HepG2 (cell line): Measurements from ENCODE around the gene DNAH8. TPM values are rescaled to one million over a fixed set of nuclear protein-coding genes. Genes with fewer than 3 reads are reported as not detected.

Experiments used
- ATAC-seq: fragments of 200-7000 bp; cut with Tn5 transposase; 3 replicates; pipeline ENCODE4 v1.9.1; 2020; ENCODE audit warnings: mild to moderate bottlenecking, moderate library complexity
- BruUV-seq: library from RNA; stranded (reverse); fragments of 400-500 nt; replicated peaks from 2 replicates; lab custom pipeline; 2021; lab: Mats Ljungman, UMichigan
- CTCF ChIA-PET: fragments of 300-600 bp; formaldehyde crosslinking; extraction: SDS; loops from one replicate; lab custom pipeline; 2021; ENCODE audit warnings: low total read pairs, inconsistent platforms, low intra/inter-chr PET ratio; lab: Yijun Ruan, JAX
- POLR2A ChIA-PET: fragments of 350-600 bp; sonication (Branson Sonifier 250); formaldehyde crosslinking; loops from one replicate; lab custom pipeline; 2020; ENCODE audit warnings: antibody characterized with exemption, inconsistent platforms; lab: Yijun Ruan, JAX
- DNase-seq: peaks from one replicate; pipeline ENCODE4 v3.0.0-alpha.2; 2015; ENCODE audit warnings: low spot score
- FAIRE-seq: peaks from 3 replicates; lab custom pipeline; 2011; peaks lifted over from hg19 to GRCh38; lab: Jason Lieb, UNC
- H2AFZ ChIP-seq: one replicate; pipeline ENCODE4 v1.6.1; 2011; ENCODE audit warnings: low read length, inconsistent platforms
- H3K27ac ChIP-seq: fragments of 300-600 bp; 3 replicates; pipeline ENCODE4 v1.8.0; 2011; ENCODE audit warnings: mixed run types, mild to moderate bottlenecking, mixed read lengths, low read length, inconsistent platforms; ENCODE audit not compliant: insufficient read depth; ENCODE audit errors: extremely low read length
- H3K27me3 ChIP-seq, 2 experiments: fragments of 200-600 bp in 1 of 2; 2 replicates in 1 of 2; 3 replicates in 1 of 2; pipeline versions ENCODE4 v1.6.0 to v1.8.0; 2011; ENCODE audit warnings: low read length in 2 of 2, mild to moderate bottlenecking in 2 of 2, moderate library complexity in 2 of 2, inconsistent platforms in 1 of 2; ENCODE audit not compliant: insufficient read depth in 2 of 2, control insufficient read depth in 1 of 2
- H3K36me3 ChIP-seq, 2 experiments: fragments of 200-600 bp in 1 of 2; replicated peaks in 1 of 2; 2 replicates in 1 of 2; 3 replicates in 1 of 2; pipeline versions ENCODE4 v1.5.1 to v1.8.0; 2011; ENCODE audit warnings: low read length in 2 of 2, inconsistent platforms in 1 of 2; ENCODE audit not compliant: insufficient read depth in 2 of 2, control insufficient read depth in 1 of 2
- H3K4me1 ChIP-seq: 2 replicates; pipeline ENCODE4 v1.5.1; 2012; ENCODE audit warnings: low read length, inconsistent platforms; ENCODE audit not compliant: insufficient read depth
- H3K4me2 ChIP-seq: 2 replicates; pipeline ENCODE4 v1.6.0; 2011; ENCODE audit warnings: low read depth, low read length, inconsistent platforms
- H3K4me3 ChIP-seq, 3 experiments: fragments of 200-600 bp in 1 of 3; sonication (generic), shearing (Covaris generic) in 1 of 3; replicated peaks in 1 of 3; 2 replicates each; pipeline ENCODE4 v1.5.1; 2011 to 2016; ENCODE audit warnings: low read length in 3 of 3, inconsistent platforms in 2 of 3, low read depth in 2 of 3, mild to moderate bottlenecking in 2 of 3, control low read depth in 1 of 3, mixed read lengths in 1 of 3; ENCODE audit not compliant: insufficient read depth in 1 of 3
- H3K79me2 ChIP-seq: one replicate; pipeline ENCODE4 v1.6.1; 2011; ENCODE audit warnings: low read length, inconsistent platforms; ENCODE audit not compliant: insufficient read depth
- H3K9ac ChIP-seq: 2 replicates; pipeline ENCODE4 v1.6.0; 2011; ENCODE audit warnings: mild to moderate bottlenecking, low read depth, low read length, inconsistent platforms; ENCODE audit not compliant: insufficient read depth
- H3K9me3 ChIP-seq: 2 replicates; pipeline ENCODE4 v1.5.1; 2012; ENCODE audit warnings: mild to moderate bottlenecking, low read length
- H4K20me1 ChIP-seq: 2 replicates; pipeline ENCODE4 v1.6.0; 2011; ENCODE audit warnings: inconsistent platforms, mild to moderate bottlenecking, low read length, moderate library complexity; ENCODE audit not compliant: insufficient read depth
- JUND ChIP-seq: sonication (generic); formaldehyde crosslinking; IDR thresholded peaks from 2 replicates; pipeline ENCODE4 v1.8.0; 2022; ENCODE audit warnings: mild to moderate bottlenecking, missing genetic modification reagents
- NFIC ChIP-seq: IDR thresholded peaks from 2 replicates; pipeline ENCODE4 v1.6.1; 2012; ENCODE audit warnings: mild to moderate bottlenecking, low read length, inconsistent platforms
- NFYB ChIP-seq: sonication (generic); formaldehyde crosslinking; IDR thresholded peaks from 2 replicates; pipeline ENCODE4 v1.4.0; 2020; ENCODE audit warnings: missing genetic modification reagents
- ZNF180 ChIP-seq: sonication (generic); formaldehyde crosslinking; IDR thresholded peaks from 2 replicates; pipeline ENCODE4 v1.4.0; 2020; ENCODE audit warnings: low read depth, missing genetic modification reagents, borderline replicate concordance
- ZNF577 ChIP-seq: sonication (generic); formaldehyde crosslinking; IDR thresholded peaks from 2 replicates; pipeline ENCODE4 v1.4.0; 2020; ENCODE audit warnings: mild to moderate bottlenecking, low read depth, missing genetic modification reagents, borderline replicate concordance
- WGBS: methylation state at CpG from one replicate; pipeline ENCODE4 v1.1.6; 2017; ENCODE audit warnings: low lambda C conversion rate; 5-methylcytosine and 5-hydroxymethylcytosine counted together
- in situ Hi-C: cut with HindIII; loops from 2 replicates; pipeline ENCODE4 v1.10.0; 2017; ENCODE audit warnings: low pct_unique_long_range_greater_than_20kb; ENCODE audit not compliant: extremely low pct_ligation_motif_present
- intact Hi-C: fragments of 100-400 bp; cut with micrococcal nuclease; formaldehyde crosslinking; loops from one replicate; pipeline ENCODE4 v1.10.0; 2022; ENCODE audit not compliant: unreplicated experiment
- polyA plus RNA-seq, 8 experiments: library from polyadenylated mRNA; depleted of rRNA in 3 of 8; stranded (reverse) in 7 of 8; unstranded in 1 of 8; fragments of >200 nt; fragmentation: Illumina TruSeq in 4 of 8; extraction: Trizol in 4 of 8; gene quantifications; 2 replicates each; pipeline versions ENCODE4 v1.2.1 to v1.2.3, GENCODE V29; 2011 to 2016; ENCODE audit warnings: low read depth in 4 of 8, missing spikeins in 1 of 8, mixed read lengths in 1 of 8; ENCODE audit not compliant: insufficient read depth in 1 of 8
- total RNA-seq, 5 experiments: library from RNA; depleted of rRNA; stranded (reverse); fragments of >200 nt; fragmentation: Illumina TruSeq; extraction: Trizol; gene quantifications; 2 replicates each; pipeline ENCODE4 v1.2.3, GENCODE V29; 2016; ENCODE audit warnings: low read depth in 1 of 5
- TF ChIP-seq, protein P1 (sequence below): sonication (generic); formaldehyde crosslinking; IDR thresholded peaks from 2 replicates; pipeline ENCODE4 v1.4.0; 2020; ENCODE audit warnings: mild to moderate bottlenecking, missing genetic modification reagents

DNAH8 gene
- total and polyA plus RNA-seq, 2 of the 13 experiments (the other 11 are each of a cell fraction or from before 2014, with no cell fraction given) = not detected

GRCh38 chr6:38837101-38837500 is 122.0 kb downstream of the DNAH8 start:
- POLR2A ChIA-PET = no interaction called here

More at GRCh38 chr6:38837101-38837500, 122.0 kb downstream of the DNAH8 start:
- TF ChIP-seq ZNF180 (no peak), NFYB (CRISPR knock-in tag) (no peak), ZNF577 (CRISPR knock-in tag) (no peak), NFIC (no peak), JUND (CRISPR knock-in tag) (no peak)
- TF ChIP-seq, protein P1, sequence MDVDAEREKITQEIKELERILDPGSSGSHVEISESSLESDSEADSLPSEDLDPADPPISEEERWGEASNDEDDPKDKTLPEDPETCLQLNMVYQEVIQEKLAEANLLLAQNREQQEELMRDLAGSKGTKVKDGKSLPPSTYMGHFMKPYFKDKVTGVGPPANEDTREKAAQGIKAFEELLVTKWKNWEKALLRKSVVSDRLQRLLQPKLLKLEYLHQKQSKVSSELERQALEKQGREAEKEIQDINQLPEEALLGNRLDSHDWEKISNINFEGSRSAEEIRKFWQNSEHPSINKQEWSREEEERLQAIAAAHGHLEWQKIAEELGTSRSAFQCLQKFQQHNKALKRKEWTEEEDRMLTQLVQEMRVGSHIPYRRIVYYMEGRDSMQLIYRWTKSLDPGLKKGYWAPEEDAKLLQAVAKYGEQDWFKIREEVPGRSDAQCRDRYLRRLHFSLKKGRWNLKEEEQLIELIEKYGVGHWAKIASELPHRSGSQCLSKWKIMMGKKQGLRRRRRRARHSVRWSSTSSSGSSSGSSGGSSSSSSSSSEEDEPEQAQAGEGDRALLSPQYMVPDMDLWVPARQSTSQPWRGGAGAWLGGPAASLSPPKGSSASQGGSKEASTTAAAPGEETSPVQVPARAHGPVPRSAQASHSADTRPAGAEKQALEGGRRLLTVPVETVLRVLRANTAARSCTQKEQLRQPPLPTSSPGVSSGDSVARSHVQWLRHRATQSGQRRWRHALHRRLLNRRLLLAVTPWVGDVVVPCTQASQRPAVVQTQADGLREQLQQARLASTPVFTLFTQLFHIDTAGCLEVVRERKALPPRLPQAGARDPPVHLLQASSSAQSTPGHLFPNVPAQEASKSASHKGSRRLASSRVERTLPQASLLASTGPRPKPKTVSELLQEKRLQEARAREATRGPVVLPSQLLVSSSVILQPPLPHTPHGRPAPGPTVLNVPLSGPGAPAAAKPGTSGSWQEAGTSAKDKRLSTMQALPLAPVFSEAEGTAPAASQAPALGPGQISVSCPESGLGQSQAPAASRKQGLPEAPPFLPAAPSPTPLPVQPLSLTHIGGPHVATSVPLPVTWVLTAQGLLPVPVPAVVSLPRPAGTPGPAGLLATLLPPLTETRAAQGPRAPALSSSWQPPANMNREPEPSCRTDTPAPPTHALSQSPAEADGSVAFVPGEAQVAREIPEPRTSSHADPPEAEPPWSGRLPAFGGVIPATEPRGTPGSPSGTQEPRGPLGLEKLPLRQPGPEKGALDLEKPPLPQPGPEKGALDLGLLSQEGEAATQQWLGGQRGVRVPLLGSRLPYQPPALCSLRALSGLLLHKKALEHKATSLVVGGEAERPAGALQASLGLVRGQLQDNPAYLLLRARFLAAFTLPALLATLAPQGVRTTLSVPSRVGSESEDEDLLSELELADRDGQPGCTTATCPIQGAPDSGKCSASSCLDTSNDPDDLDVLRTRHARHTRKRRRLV (CRISPR knock-in tag) = no peak
- Histone ChIP-seq H3K4me3 (no peak overlapping the region), H3K36me3 (no peaks in the 10 kb centered on the region), H3K27ac (no peak overlapping the region), H3K79me2 (no peaks in the 10 kb centered on the region), H3K9ac (no peak overlapping the region), H3K9me3 (no peaks in the 10 kb centered on the region), H3K4me2 (no peak overlapping the region), H3K4me1 (no peaks in the 10 kb centered on the region), H3K27me3 (no peaks in the 10 kb centered on the region), H2AFZ (no peak overlapping the region), H4K20me1 (no peaks in the 10 kb centered on the region)
- in situ Hi-C loops (no loop called here), intact Hi-C loops (no loop called here)
- ATAC-seq = no peak
- no peak for DNase-seq
- BruUV-seq = no TSS peak
- 0% methylated on average over 3 of the region's 3 CpGs for WGBS
- CTCF ChIA-PET = no interaction called here
- FAIRE-seq = no peak
